HCT116 (cell line): ENCODE results near the gene SLC28A2. TPM values are rescaled to one million over a fixed set of nuclear protein-coding genes. Genes with fewer than 3 reads are reported as not detected.
A peak's percentile ranks its signal among the peaks of the same experiment; 100 is the strongest.

Experiments used
- ATAC-seq: fragments of 200-7000 bp; cut with Tn5 transposase; 2 replicates; pipeline ENCODE4 v1.9.1; 2020; ENCODE audit warnings: mild to moderate bottlenecking, moderate library complexity
- BruUV-seq: library from RNA; stranded (reverse); fragments of 400-500 nt; replicated peaks from 2 replicates; lab custom pipeline; 2021; lab: Mats Ljungman, UMichigan
- CTCF ChIA-PET: fragments of 300-600 bp; sonication (Branson Sonifier 250); formaldehyde crosslinking; loops from one replicate; lab custom pipeline; 2021; ENCODE audit warnings: antibody characterized with exemption; lab: Charles Lee
- POLR2A ChIA-PET: fragments of 300-600, 350-600 bp; sonication (Branson Sonifier 250); formaldehyde crosslinking; loops from one replicate; lab custom pipeline; 2021; ENCODE audit warnings: antibody characterized with exemption; lab: Charles Lee
- RAD21 ChIA-PET, 2 experiments: fragments of 300-600 bp; sonication (Branson Sonifier 250); formaldehyde crosslinking; loops; one replicate each; lab custom pipeline; 2023; ENCODE audit warnings: low total read pairs in 2 of 2; ENCODE audit not compliant: uncharacterized antibody in 2 of 2, unreplicated experiment in 2 of 2, low non-redundant PET in 1 of 2; lab: Charles Lee
- DNase-seq: peaks from one replicate; pipeline ENCODE4 v3.0.0-alpha.2; 2010; ENCODE audit warnings: low read depth, low spot score
- H2AFZ ChIP-seq: fragments of 200-600 bp; shearing (Covaris generic), sonication (generic); 2 replicates; pipeline ENCODE4 v1.6.1; 2017; ENCODE audit warnings: low read depth, mixed run types, mixed read lengths, antibody characterized with exemption, low read length; ENCODE audit not compliant: poor library complexity, severe bottlenecking
- H3K27ac ChIP-seq: 2 replicates; pipeline ENCODE4 v1.5.1; 2012; ENCODE audit warnings: low read depth, low read length
- H3K27me3 ChIP-seq: fragments of 200-600 bp; sonication (generic); 2 replicates; pipeline ENCODE4 v1.6.1; 2016; ENCODE audit warnings: mixed run types, low read length, mixed read lengths; ENCODE audit not compliant: insufficient read depth
- H3K36me3 ChIP-seq, 2 experiments: fragments of 200-500 bp in 1 of 2; fragments of 200-600 bp in 1 of 2; sonication (Bioruptor generic) in 1 of 2; sonication (generic) in 1 of 2; 2 replicates each; pipeline versions ENCODE4 v1.5.1 to v1.6.1; 2014 to 2016; ENCODE audit warnings: low read length in 2 of 2, inconsistent platforms in 1 of 2, mixed read lengths in 1 of 2, mixed run types in 1 of 2; ENCODE audit not compliant: insufficient read depth in 2 of 2, control insufficient read depth in 1 of 2
- H3K4me1 ChIP-seq, 2 experiments: fragments of 200-600 bp in 1 of 2; sonication (generic) in 1 of 2; 2 replicates each; pipeline versions ENCODE4 v1.5.1 to v1.6.1; 2012 to 2017; ENCODE audit warnings: low read length in 2 of 2, inconsistent platforms in 1 of 2, mild to moderate bottlenecking in 1 of 2, mixed read lengths in 1 of 2, mixed run types in 1 of 2, moderate library complexity in 1 of 2; ENCODE audit not compliant: insufficient read depth in 2 of 2, control insufficient read depth in 1 of 2
- H3K4me2 ChIP-seq: fragments of 200-600 bp; sonication (generic); 2 replicates; pipeline ENCODE4 v1.6.1; 2017; ENCODE audit warnings: mixed run types, low read length, mixed read lengths
- H3K4me3 ChIP-seq, 2 experiments: fragments of 200-600 bp in 1 of 2; sonication (generic) in 1 of 2; replicated peaks in 1 of 2; 2 replicates each; pipeline ENCODE4 v1.5.1; 2011 to 2016; ENCODE audit warnings: low read length in 2 of 2, control low read depth in 1 of 2, low read depth in 1 of 2, mild to moderate bottlenecking in 1 of 2, mixed read lengths in 1 of 2, mixed run types in 1 of 2
- H3K79me2 ChIP-seq: fragments of 200-600 bp; sonication (generic); 2 replicates; pipeline ENCODE4 v1.6.1; 2017; ENCODE audit warnings: mild to moderate bottlenecking, mixed run types, low read length, moderate library complexity, mixed read lengths; ENCODE audit not compliant: insufficient read depth
- H3K9ac ChIP-seq: fragments of 200-600 bp; sonication (generic); 2 replicates; pipeline ENCODE4 v1.6.1; 2016; ENCODE audit warnings: low read length, mixed read lengths
- H3K9me2 ChIP-seq: fragments of 200-600 bp; sonication (generic), shearing (Covaris generic); 2 replicates; pipeline ENCODE4 v1.6.1; 2017; ENCODE audit warnings: mixed run types, mild to moderate bottlenecking, moderate library complexity; ENCODE audit not compliant: insufficient read depth
- H3K9me3 ChIP-seq, 2 experiments: fragments of 200-500 bp in 1 of 2; fragments of 200-600 bp in 1 of 2; sonication (Bioruptor generic) in 1 of 2; sonication (generic) in 1 of 2; 2 replicates each; pipeline ENCODE4 v1.6.1; 2014 to 2017; ENCODE audit warnings: low read length in 2 of 2, mixed read lengths in 2 of 2, inconsistent platforms in 1 of 2, low read depth in 1 of 2, mild to moderate bottlenecking in 1 of 2, mixed run types in 1 of 2, moderate library complexity in 1 of 2; ENCODE audit not compliant: control insufficient read depth in 1 of 2, insufficient read depth in 1 of 2
- H4K20me1 ChIP-seq: fragments of 200-600 bp; sonication (generic), shearing (Covaris generic); 2 replicates; pipeline ENCODE4 v1.6.1; 2017; ENCODE audit warnings: mixed run types, mild to moderate bottlenecking, moderate library complexity; ENCODE audit not compliant: insufficient read depth
- CBX3 ChIP-seq: IDR thresholded peaks from 2 replicates; pipeline ENCODE4 v1.6.1; 2012; ENCODE audit warnings: low read depth
- CEBPB ChIP-seq: IDR thresholded peaks from 2 replicates; pipeline ENCODE4 v1.6.1; 2012; ENCODE audit warnings: low read depth
- EGR1 ChIP-seq: IDR thresholded peaks from 2 replicates; pipeline ENCODE4 v1.6.1; 2012; ENCODE audit warnings: low read depth
- ELF1 ChIP-seq: IDR thresholded peaks from 2 replicates; pipeline ENCODE4 v1.6.1; 2012; ENCODE audit warnings: low read depth, borderline replicate concordance
- EZH2 ChIP-seq: fragments of 200-600 bp; sonication (generic); IDR thresholded peaks from 2 replicates; pipeline ENCODE4 v1.6.1; 2017; ENCODE audit warnings: antibody characterized with exemption, mixed run types
- EZH2phosphoT487 ChIP-seq: fragments of 200-600 bp; IDR thresholded peaks from 2 replicates; pipeline ENCODE4 v1.6.1; 2018; ENCODE audit warnings: antibody characterized with exemption, borderline replicate concordance
- FOSL1 ChIP-seq: IDR thresholded peaks from 2 replicates; pipeline ENCODE4 v1.6.1; 2012; ENCODE audit warnings: low read depth
- JUND ChIP-seq: IDR thresholded peaks from 2 replicates; pipeline ENCODE4 v1.6.1; 2012
- POLR2A ChIP-seq: IDR thresholded peaks from 2 replicates; pipeline ENCODE4 v1.7.0; 2011; ENCODE audit warnings: borderline replicate concordance; ENCODE audit not compliant: insufficient read depth, insufficient read length; ENCODE audit errors: extremely low read depth
- POLR2AphosphoS5 ChIP-seq: IDR thresholded peaks from 2 replicates; pipeline ENCODE4 v1.6.1; 2011; ENCODE audit warnings: mild to moderate bottlenecking, low read depth, low read length, moderate library complexity
- RAD21 ChIP-seq: IDR thresholded peaks from 2 replicates; pipeline ENCODE4 v1.6.1; 2012; ENCODE audit warnings: low read depth, mild to moderate bottlenecking
- SIN3A ChIP-seq: IDR thresholded peaks from 2 replicates; pipeline ENCODE4 v1.6.1; 2012; ENCODE audit warnings: low read depth
- SP1 ChIP-seq: IDR thresholded peaks from 2 replicates; pipeline ENCODE4 v1.6.1; 2012; ENCODE audit warnings: low read depth
- SRF ChIP-seq: IDR thresholded peaks from 2 replicates; pipeline ENCODE4 v1.6.1; 2012; ENCODE audit warnings: low read depth
- TCF7L2 ChIP-seq: IDR thresholded peaks from 2 replicates; pipeline ENCODE4 v1.7.0; 2011; ENCODE audit warnings: borderline replicate concordance, inconsistent platforms; ENCODE audit not compliant: insufficient read depth, insufficient read length; ENCODE audit errors: extremely low read depth
- ZFX ChIP-seq: fragments of 450-650 bp; IDR thresholded peaks from 2 replicates; pipeline ENCODE4 v1.6.1; 2017
- ZNF274 ChIP-seq: fragments of 200-500 bp; sonication (Bioruptor generic); IDR thresholded peaks from 2 replicates; pipeline ENCODE4 v1.6.1; 2014; ENCODE audit warnings: mild to moderate bottlenecking, low read depth, low read length, inconsistent platforms
- intact Hi-C: fragments of 100-400 bp; cut with micrococcal nuclease; formaldehyde crosslinking; loops from 2 replicates; pipeline ENCODE4 v1.10.0; 2022
- total RNA-seq: library from RNA; stranded (reverse); gene quantifications from one replicate; pipeline ENCODE4 v1.2.1, GENCODE V29; 2021; ENCODE audit not compliant: unreplicated experiment
- TF ChIP-seq, protein P1 (sequence below): IDR thresholded peaks from 2 replicates; pipeline ENCODE4 v1.6.1; 2011; ENCODE audit warnings: mild to moderate bottlenecking, low read length, moderate library complexity; ENCODE audit not compliant: insufficient replicate concordance; ENCODE audit errors: extremely low read depth
- TF ChIP-seq, protein P2 (sequence below), 3 experiments: fragments of 200-600 bp in 1 of 3; sonication (generic) in 1 of 3; IDR thresholded peaks in 2 of 3; conservative IDR thresholded peaks in 1 of 3; 2 replicates each; pipeline ENCODE4 v1.5.1; 2012 to 2017; ENCODE audit warnings: low read depth in 2 of 3, low read length in 2 of 3, antibody characterized with exemption in 1 of 3, borderline replicate concordance in 1 of 3, control low read depth in 1 of 3, mild to moderate bottlenecking in 1 of 3, mixed read lengths in 1 of 3, mixed run types in 1 of 3, moderate library complexity in 1 of 3; ENCODE audit not compliant: insufficient read depth in 1 of 3
- TF ChIP-seq, protein P3 (sequence below): IDR thresholded peaks from 2 replicates; pipeline ENCODE4 v1.6.1; 2012
- TF ChIP-seq, protein P4 (sequence below): IDR thresholded peaks from 2 replicates; pipeline ENCODE4 v1.6.1; 2012

SLC28A2 gene
- total RNA-seq, 1 experiment from 2014 or later: not detected

DNA sequence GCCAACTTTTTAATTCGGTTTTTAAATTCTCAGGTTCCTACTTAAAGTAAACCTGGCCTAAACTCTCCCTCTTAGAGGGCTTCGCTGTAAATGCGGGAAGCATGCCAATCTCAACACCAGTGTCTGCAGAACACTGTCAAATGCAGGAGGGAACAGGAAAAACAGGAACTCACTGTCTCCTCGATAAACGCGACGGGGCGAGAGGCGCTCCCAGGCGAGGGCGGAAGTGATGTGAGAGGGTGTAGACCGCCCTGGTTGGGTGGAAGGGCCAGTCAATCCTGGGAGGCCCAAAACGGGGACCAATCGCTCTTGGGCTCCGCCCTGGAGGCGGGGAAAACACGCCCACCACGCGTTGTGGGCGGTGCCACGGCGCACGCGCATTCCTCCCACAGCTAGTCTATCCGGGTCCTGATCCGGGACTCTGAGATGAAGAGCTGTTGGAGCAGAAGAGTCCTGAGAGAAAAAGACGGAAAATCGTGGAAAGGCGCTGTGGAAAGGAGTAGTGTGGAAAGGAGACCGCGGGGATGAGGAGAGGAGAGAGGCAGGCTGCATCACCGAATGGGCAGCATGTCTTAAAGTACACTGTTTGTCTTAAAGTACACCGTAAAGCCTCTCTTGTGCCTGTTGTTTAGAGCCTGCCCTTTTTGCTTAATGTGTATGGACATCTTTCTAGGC, 27.1 kb downstream of the SLC28A2 start:
- Histone ChIP-seq H3K79me2 (peaks cover 5% of the 10 kb centered on the region; the same call in 1 of the 2 replicates), H3K27ac (peak overlapping the region; percentile 27), H3K4me3 (peak overlapping the region; percentile 64 to 81), H2AFZ (no peak overlapping the region), H3K4me2 (peak overlapping the region; percentile 86), H3K9me2 (no peaks in the 10 kb centered on the region), H3K9me3 (no peaks in the 10 kb centered on the region), H3K9ac (peak overlapping the region; percentile 73), H3K36me3 (no peaks in the 10 kb centered on the region), H4K20me1 (no peaks in the 10 kb centered on the region), H3K27me3 (0 out of 2 replicates have a peak, but pooled peaks cover under 1% of the 10 kb centered on the region), H3K4me1 (peaks cover 3 to 13% of the 10 kb centered on the region in 2 experiments; a peak in 3 of 4 replicates)
- intact Hi-C loops: loop anchor here (1.0 kb wide), 1 partner anchor 79 kb away; no protein-coding TSS in a partner anchor
- CTCF ChIA-PET: interaction anchor here (0.8 to 1.6 kb wide), 4 partner anchors 74 to 152 kb away, joined by 3 to 4 read pairs (median 4); a partner anchor contains a TSS
- BruUV-seq: no TSS peak
- POLR2A ChIA-PET: interaction anchor here (0.8 to 1.4 kb wide), 4 partner anchors 9 to 116 kb away, joined by 3 read pairs; no protein-coding TSS in a partner anchor
- RAD21 ChIA-PET: no interaction called here
- ATAC-seq (peak; percentile 100), DNase-seq (peak; percentile 96)
- TF ChIP-seq ELF1 (peak; percentile 52), POLR2A (peak; percentile 91), SIN3A (peak; percentile 93), CBX3 (peak; percentile 19), EZH2 (no peak), EGR1 (peak; percentile 60), POLR2AphosphoS5 (peak; percentile 92), SRF (peak; percentile 49; the same call in 1 of the 2 replicates), TCF7L2 (no peak), FOSL1 (no peak), JUND (no peak), CEBPB (no peak), ZNF274 (no peak), EZH2phosphoT487 (no peak), RAD21 (no peak), ZFX (no peak), SP1 (peak; percentile 96)
- TF ChIP-seq, protein P1, sequence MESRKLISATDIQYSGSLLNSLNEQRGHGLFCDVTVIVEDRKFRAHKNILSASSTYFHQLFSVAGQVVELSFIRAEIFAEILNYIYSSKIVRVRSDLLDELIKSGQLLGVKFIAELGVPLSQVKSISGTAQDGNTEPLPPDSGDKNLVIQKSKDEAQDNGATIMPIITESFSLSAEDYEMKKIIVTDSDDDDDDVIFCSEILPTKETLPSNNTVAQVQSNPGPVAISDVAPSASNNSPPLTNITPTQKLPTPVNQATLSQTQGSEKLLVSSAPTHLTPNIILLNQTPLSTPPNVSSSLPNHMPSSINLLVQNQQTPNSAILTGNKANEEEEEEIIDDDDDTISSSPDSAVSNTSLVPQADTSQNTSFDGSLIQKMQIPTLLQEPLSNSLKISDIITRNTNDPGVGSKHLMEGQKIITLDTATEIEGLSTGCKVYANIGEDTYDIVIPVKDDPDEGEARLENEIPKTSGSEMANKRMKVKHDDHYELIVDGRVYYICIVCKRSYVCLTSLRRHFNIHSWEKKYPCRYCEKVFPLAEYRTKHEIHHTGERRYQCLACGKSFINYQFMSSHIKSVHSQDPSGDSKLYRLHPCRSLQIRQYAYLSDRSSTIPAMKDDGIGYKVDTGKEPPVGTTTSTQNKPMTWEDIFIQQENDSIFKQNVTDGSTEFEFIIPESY: no peak
- TF ChIP-seq, protein P2, sequence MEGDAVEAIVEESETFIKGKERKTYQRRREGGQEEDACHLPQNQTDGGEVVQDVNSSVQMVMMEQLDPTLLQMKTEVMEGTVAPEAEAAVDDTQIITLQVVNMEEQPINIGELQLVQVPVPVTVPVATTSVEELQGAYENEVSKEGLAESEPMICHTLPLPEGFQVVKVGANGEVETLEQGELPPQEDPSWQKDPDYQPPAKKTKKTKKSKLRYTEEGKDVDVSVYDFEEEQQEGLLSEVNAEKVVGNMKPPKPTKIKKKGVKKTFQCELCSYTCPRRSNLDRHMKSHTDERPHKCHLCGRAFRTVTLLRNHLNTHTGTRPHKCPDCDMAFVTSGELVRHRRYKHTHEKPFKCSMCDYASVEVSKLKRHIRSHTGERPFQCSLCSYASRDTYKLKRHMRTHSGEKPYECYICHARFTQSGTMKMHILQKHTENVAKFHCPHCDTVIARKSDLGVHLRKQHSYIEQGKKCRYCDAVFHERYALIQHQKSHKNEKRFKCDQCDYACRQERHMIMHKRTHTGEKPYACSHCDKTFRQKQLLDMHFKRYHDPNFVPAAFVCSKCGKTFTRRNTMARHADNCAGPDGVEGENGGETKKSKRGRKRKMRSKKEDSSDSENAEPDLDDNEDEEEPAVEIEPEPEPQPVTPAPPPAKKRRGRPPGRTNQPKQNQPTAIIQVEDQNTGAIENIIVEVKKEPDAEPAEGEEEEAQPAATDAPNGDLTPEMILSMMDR (IDR thresholded peaks at IDR 0.05 in 2 of 3, conservative IDR thresholded peaks at IDR 0.05 in 1 of 3; ENCODE audit: borderline replicate concordance in 1 of 3, insufficient read depth in 1 of 3, low read depth in 2 of 3, low read length in 2 of 3): no peak
- TF ChIP-seq, protein P3, sequence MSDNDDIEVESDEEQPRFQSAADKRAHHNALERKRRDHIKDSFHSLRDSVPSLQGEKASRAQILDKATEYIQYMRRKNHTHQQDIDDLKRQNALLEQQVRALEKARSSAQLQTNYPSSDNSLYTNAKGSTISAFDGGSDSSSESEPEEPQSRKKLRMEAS: peak; percentile 76
- TF ChIP-seq, protein P4, sequence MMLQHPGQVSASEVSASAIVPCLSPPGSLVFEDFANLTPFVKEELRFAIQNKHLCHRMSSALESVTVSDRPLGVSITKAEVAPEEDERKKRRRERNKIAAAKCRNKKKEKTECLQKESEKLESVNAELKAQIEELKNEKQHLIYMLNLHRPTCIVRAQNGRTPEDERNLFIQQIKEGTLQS: no peak
